NCI-H2107 treated with DMSO at 0.1 percent for 48 hours (cell line): ENCODE results near the gene VIPR1.

Experiments used
- DNase-seq: peaks from one replicate; lab custom pipeline; 2025; ENCODE audit not compliant: unreplicated experiment; lab: John Stamatoyannopoulos, UW

Gene VIPR1

DNA sequence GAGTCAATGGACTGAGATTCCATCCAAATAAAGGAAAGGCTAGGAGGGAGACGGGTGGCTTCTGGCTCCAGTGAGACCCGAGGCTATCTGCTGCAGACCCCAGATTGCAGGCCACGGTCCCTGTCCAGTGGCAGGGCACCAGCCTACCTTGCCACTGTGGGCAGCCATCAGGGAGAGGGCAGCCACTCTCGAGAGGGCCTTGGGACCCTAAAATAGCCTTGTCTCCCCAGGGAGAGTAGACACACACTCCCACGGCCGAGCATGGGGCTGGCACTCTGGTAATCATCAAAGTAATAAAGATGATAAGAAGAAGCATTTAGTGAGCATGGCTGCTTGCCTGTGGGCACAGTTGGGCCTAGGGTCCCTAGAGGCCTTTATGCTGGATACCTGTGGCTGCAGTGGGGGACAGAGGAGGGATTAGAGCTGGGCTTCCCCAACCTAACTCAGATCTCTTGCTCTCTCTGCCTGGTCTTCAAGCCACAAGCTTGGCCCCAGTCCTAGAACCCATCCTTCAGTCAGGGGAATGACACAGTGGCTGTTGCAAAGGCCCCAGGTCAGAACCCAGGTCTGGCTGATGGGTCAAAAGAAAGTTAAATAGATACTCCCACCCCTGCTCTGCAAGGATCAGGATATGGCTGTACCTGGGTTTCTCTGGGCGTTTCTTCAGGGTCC is 9.2 kb upstream of the VIPR1 start:
- DNase-seq = no peak

DNA sequence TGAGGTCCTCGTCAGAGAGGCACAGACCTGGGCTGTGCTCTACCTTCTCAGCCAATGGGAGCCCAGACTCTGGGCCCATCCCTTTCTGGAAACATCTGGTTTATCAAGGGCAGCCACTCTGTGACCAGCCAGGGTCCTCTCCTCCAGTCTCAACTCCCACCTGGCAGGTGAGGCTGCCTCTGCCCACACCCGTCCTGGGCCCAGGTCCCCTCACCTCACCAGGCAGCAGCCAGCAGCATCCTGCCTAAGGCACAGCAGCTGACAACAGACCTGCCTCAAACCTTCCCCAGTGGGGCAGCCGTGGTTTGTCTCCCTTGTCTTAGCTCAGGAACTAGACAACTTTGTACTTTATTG is 8.7 kb upstream of the VIPR1 start:
- DNase-seq = no peak

DNA sequence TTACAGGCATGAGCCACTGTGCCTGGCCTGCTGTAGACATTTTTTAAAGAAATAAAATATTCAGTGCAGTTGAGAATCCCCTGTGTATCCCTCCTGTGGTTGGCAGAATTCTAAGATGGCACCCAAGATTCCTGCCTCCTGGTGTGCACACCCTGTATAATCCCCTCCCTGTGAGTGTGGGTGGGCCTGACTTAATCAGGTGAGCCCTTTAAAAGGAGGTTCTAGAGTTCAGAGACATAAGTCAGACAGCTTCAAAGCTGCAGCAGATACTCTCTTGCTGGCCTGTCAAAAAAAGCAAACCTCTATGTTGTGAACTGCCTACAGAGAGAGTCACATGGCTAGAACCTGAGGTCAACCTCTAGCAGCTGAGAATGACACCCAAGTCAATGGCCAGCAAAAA is 7.0 kb upstream of the VIPR1 start:
- DNase-seq = no peak

DNA sequence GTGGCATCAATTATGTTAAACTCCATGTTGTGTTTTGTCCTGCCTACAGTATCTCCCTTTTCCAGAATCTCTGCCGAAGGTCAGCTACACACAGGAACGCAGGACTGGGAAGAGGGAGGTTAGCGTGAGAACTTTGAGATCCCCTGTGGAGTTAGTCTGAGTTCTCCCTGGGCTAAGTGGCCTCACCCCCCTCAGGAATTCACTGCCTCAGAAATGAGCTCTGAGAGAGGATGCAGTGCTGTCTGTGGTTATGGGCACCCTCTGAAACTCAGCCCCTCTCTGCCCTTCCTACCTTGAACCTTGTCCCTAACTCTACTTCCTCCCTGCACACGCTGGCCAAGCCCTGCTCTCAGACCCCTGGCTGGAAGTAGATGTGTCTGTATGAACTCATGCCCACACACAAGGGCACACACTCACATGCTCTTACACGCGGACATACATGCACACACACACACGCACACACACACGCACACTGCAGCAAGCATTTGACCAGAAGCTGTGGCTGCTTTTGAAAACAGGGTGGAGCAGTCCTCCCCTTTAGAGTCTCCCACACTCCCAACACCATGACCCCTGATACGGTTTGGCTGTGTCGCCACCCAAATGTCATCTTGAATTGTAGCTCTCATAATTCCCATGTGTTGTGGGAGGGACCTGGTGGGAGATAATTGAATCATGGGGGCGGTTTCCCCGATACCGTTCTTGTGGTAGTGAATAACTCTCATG is 5.3 kb upstream of the VIPR1 start:
- no peak for DNase-seq

DNA sequence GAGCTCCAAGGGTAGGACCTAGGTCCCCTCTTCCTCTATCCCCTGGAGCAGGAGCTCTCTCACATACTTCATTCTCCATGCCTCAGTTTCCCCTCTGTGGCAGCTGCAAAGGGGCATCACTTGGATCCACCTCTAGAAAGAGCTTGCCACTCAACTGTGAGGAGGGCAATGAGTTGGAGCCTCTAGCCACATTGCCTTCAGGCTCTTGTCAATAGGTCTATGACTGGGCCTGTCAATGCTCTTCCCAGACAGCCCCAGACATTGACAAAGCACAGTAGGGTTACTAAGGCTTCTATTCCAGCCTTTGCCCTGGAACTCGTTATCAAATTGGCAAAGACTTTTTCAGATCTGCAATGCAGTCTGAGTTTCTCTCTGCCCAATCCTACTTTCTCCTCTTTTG is 4.4 kb upstream of the VIPR1 start:
- no peak for DNase-seq

DNA sequence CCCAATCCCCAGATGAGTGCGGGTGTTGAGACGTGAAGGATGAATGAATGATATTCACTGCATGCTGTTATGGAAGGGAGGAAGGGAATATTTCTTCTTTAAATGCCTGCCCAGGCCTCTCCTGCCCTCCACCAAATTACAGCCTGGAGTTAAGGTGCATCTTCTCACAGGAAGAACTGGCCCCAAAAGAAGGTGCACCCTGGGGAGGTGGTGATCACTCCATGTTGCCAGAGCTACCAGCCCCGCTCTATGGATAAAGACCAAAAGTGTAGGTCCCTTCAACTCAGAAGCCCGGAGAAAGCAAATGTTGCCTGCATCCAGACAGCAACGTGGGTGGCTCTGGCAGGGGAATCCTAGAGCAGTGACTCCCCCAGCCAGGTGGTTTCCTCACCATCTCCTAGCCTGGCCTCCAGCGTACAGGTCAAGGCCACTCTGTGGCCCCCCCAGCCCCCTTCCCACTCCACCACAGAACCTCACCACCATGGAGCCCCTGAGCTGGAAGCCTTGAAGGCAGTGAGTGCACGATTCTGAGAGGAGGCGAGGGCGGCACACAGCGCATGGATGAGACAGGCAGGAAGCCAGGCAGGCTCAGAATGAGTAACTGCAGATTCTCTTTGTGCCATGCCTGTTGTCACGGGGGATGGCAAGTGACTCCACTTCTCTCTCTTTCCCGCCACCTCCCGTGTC is 3.5 kb upstream of the VIPR1 start:
- no peak for DNase-seq

DNA sequence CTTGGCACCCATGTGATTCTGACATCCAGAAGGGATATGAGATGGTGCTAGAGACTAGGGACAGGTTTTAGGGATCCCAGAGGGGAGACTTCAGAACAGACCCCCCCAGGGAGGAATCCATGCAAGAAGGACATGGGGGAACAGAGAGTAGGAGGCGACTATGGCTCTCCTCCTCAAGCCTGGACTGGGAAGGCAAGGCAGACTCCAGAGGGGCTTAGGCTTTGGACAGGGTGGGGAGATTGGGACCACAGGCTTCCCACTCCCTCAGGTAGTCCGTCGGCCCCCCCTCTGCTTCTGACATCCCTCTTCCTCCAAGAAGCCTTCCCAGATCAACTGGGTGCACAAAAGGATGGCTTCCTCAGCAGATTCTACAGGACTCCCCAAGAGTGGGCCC is 3.0 kb upstream of the VIPR1 start:
- DNase-seq = no peak

DNA sequence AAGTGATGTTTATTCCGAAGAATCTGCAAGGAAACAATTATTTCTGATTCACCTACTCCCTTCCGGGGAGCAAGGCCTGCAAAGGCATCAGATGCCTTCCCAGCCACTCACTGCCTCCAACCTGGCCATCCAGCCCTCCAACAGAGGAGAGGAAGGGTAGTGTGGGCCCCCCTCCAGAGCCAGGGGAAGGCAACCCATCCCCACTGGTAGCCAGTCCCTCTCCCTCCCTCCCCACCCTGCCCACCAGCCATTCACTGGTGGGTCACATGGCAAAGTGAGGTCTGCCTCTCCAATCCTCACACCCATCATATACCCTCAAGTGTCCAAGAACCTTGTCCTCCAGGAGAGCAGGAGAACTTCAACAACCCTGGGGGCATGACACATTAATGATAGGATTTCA is 2.4 kb upstream of the VIPR1 start:
- DNase-seq = no peak

DNA sequence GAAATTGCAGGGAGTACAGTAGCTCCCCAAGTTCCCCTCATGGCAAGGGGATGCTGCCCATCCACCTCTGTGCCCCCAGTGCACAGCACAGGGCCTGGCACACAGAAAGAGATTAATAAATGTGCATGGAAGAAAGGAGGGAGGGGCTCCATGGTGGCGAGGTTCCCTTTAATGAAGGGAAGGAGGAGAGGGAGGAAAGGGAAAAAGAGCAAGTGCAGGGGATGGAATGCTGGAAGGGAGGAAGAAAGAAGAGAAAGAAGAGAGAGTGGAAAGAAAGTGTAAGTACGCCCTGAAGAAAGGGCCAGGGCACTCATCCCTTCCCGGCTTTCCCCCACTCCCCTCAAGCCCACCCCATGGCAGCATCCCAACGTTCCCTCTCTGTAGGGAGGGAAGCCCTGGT is 1.5 kb upstream of the VIPR1 start:
- DNase-seq = no peak

DNA sequence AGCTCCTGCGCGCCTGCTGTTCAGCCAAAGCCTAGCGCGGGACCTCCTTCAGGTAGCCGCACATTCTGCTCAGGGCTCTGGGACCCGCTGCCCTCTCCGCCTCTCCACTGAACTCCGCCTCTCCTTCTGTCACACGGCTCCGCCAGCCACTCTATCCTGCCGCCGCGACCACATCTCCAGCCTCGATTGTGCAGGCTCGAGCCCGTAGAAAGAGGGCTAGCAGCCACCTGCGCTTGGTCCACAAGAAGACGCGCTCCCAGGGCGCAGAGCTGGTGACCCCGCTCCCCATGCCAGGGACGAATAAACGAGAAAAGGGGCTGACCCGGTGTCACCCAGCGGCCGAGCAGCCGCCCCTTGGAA is 1.1 kb upstream of the VIPR1 start:
- no peak for DNase-seq

DNA sequence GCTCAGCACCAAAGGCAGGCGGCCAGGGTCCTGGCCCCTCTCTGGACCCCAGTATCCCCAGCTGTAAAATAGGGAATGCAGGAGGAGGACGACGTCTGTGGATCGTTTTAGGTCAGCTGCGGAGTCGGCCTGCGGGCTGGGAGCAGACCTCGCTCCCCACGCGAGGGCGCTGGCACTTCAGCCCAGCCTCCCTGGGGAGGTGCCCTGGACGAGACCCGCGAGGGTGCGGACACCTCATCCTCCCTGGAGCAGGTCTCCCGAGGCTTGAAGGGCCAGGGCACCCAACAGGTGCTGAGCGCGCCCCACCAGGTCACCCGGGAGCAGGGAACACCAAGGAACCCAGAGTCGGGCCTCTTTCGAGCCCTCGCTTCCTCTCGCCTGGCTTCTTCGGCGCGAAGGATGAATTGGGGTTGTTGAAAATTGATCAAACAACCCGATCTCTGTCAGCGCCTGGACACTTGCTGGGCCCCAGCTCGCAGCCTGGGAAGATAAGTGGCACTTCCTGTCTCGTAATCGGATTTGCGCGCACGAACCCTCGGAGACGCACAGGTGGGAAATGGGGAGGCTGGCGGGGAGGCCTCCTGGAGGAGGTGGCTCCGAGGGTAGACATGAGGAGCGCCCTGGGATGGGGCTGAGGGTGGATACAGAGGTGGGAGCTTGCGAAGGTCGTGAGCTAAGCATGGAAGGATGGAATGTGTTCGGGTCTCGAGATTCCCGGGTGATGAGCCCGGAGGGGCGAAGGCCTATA is 588 bp upstream of the VIPR1 start:
- DNase-seq = no peak

DNA sequence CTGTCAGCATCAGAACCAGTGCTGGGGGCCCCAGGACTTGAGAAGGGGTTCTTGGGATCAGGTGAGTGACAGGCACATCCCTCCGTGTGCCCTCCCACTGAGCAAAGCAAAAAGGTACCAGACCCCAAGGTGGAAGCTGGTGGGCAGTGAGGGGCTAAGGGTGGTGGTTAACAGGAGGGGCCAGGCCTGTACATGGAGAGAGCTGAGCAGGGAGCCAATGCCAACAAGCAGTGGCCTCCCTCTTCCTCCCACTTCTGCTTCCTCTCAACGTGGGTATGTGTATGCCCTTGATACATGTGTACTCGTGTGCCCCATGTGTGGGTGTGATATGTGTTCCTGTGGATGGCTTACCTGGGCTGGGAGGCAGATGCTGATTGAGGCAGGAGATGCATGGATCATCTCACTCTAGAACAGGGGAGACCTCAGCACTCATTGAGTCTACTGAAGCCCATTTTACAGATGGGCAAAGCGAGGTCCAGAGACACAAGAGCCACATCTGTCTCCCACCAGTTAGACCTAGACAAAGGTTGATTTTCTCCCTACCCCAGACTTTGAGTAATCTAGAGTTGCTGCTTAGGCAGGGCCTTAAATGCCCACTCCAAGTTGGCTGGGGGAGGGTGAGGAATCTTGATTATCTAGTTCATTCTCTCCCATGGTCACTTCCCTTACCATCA is 945 bp downstream of the VIPR1 start:
- no peak for DNase-seq

DNA sequence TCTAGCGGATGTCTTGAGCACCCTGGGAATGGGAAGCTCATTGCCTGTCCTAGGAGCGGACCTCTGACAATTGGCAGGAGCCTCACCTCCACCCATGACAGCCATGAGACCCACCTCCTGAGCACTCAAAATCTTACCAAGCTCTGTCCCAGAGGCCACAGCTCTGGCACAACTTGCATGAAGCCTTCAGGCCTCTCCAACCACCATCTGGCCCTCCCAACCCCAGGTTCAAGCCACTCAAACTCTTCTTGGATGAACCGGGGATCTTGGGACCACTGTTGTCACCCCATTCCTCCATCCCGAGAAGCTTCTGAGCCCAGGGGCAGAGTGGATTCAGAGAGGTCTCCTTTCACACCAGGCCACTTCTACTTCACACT is 1.5 kb downstream of the VIPR1 start:
- DNase-seq = no peak

DNA sequence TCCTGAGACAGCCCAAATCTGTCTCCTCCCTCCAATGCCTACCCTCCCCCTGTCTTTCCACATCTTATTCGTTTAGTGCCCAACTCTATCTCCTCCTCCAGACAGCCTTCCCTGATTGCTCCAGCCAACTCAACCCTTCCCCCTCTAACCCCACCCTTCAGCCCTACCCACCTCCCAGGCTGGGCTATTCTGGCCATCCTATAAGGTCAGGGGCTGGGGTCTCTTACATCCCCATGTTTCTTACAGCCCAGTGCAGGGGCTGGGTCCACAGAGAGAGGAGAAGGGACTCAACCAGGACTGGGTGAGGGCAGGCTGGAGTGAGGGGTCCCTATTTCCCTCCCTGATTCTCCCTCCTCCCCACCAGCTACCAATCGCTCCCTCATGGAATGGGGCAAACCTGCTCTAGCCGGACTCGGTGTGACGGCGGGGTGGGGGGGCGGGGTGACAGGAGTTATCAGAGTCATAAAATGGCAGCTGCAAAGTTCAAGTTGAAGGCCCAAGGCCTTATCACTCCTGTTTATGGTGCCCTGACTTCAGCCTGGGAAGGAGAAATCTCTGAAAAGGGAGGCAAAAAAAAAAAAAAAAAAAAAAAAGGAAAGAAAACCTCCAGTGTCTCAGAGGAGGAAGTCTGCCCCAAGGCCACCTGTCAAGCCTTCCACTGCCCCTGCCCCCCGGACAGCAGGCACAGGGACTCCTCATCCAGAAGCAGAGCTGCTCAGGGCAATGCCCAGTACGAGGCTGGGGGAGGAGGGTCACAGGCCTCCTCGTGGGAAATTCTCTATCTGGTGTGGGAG is 2.1 kb downstream of the VIPR1 start:
- no peak for DNase-seq

DNA sequence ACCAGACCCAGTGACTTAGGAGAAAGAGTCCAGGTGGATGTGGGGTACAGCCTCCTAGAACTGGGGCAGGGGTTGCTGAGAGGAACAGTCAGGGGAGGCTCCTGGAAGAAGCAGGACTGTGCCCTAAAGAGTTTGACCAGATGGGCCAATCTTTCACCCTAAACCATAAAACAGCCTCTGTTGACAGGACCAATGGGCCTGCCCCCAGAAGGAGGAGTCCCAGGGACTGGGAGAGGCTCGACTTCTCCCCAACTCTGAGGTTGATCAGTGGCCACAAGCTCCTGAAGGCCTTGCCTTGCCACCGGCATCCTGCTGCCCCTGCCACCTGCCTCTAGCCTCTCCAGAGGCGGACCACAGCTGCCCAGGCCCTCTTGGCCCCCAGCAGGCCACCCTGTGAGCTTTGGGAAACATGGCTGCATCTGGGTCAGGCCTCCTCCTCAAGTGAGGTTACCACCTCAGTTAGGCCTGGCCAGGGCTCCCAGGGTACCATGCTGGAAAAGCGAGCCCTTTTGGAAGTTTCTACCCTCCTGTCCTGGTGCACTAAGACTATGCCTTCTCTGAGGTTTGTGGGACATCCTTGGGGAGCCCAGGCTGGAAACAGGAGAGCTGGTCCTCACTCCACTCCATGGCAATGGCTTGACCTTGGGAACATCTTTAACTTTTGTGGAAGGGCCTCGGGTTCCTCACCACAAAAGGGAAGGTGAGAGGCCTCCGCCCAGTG is 2.8 kb downstream of the VIPR1 start:
- DNase-seq = no peak

DNA sequence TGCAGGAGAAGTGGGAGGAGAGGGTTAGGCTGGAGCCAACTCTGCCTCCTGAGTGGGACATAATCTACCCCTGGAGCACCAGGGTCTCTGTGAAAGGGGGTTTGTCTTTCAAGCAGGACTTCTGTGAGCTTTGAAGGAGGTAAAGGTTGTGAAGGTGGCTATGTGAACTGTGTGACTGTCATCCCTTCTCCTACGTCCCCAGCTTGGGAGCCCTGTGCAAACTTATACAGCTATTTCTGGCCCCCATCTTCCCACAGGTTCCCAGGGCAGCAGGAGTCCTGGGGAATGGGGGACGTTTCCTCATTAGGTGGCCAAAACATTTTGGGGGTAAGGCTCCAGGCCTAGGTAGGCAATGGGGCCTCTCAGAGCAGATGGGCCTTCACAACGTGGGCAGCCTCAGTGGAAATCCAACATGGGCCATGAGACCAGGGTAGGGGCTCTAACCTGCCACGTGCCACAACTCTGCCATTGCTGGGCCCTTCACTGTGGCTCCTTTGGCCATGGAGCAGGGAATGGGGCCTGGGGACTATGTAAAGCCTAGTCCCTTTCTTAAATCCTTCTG is 3.5 kb downstream of the VIPR1 start:
- DNase-seq = no peak

DNA sequence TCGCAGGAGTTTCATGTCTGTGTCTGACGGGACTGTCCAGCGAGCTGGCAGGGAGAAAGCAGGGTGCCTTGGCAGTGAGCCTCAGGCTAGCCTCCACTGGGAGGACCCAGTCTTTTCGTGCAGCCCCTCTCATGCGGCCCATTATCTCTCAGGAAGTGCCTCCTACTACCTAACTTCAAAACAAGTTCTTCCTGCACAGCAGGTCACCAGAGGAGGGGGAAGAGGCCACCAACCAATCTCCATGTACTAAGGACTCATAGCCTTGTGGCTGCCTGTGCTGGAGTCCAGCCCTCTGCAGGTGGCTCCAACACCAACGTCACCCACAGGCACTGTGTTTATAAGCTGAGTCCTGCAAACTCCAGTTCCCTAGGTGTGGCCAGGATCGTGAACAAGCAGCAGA is 4.8 kb downstream of the VIPR1 start:
- no peak for DNase-seq

DNA sequence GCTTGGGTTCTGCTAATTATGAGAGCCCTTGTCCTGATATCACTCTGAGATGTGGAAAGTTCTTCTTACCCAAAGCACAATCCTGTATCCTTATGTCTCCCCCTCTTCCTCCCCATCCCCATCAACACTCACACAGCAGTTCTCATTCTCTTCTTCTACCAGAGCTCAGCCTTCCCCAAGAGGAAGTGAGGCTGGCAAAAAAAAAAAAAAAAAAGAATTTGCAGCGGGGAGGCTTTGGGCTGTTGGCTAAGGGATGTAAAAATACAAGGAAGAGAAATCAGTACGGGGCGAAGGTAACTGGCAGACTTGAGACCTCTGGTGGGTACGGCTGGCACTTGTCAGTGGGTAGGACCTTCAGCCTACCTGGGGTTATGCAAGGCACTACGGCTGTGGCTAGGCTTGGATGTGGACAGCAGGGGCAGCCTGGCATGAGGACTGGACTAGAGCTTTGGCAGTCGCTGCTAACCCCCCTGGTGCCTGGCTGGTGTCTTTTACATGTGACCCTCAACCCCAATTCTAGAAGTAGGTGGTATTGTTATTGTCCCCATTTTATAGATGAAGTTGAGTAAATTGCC is 5.4 kb downstream of the VIPR1 start:
- no peak for DNase-seq

DNA sequence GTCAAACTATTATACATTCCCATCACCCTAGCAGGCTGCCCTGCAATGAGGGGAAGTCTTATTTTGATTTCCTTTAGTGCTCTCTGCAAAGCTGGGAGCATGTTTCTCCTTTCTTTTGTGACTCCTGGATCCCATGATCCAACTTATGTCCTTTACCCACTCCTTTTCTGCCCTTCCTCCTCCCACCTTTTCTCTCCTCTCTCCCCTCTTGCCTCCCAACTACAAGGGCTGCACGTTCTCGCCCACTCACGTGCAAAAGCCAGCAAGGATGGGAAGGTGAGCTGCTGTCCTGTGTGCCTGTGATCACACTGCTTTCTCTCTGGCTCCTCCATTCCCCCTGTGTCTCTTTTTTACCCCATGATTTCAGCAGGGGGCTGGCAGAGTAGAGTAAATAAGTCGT is 6.1 kb downstream of the VIPR1 start:
- no peak for DNase-seq
